ENCODE results near the gene KCNIP1.

Gene KCNIP1

DNA sequence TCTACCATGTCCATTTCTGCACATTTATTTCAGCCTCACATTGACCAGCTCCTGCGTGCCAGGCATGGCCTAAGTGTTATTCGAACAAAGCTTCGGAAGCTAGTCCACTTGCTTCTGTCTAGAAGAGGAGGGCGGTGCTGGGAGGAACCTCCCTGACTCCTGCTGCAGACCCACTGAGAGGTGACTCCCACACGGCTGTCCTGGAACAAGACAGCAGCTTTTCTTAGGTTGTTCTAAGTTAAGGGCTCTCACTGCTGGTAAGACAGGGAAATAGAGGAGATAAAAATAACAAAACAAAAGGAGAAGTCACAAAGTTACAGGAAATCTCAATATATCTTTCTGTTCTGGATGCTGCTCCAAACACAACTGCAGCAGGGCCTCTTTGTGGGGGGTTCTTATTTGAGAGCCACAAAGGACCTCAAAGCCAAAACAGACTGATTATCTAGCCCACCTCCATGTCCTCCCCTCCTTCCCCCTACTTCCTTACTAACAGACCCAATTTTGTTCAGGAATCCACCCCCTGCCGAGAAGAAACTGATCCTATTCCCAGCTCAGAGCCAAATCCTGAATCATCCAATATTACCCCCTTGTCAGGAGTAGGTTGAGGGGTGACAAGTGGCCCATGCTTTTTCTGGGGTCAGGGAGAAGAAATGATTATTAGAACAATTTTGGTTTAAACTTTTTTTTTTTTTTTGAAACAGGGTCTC, 28.4 kb upstream of the KCNIP1 start:
- TF ChIP-seq, protein P1, sequence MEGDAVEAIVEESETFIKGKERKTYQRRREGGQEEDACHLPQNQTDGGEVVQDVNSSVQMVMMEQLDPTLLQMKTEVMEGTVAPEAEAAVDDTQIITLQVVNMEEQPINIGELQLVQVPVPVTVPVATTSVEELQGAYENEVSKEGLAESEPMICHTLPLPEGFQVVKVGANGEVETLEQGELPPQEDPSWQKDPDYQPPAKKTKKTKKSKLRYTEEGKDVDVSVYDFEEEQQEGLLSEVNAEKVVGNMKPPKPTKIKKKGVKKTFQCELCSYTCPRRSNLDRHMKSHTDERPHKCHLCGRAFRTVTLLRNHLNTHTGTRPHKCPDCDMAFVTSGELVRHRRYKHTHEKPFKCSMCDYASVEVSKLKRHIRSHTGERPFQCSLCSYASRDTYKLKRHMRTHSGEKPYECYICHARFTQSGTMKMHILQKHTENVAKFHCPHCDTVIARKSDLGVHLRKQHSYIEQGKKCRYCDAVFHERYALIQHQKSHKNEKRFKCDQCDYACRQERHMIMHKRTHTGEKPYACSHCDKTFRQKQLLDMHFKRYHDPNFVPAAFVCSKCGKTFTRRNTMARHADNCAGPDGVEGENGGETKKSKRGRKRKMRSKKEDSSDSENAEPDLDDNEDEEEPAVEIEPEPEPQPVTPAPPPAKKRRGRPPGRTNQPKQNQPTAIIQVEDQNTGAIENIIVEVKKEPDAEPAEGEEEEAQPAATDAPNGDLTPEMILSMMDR (IDR thresholded peaks at IDR 0.05; ENCODE audit: control extremely low read depth, extremely low read depth, low read depth, missing control alignments): no peak
- CTCF ChIA-PET: interaction anchor here (1.8 kb wide), 1 partner anchor 249 kb away, joined by 4 read pairs; no protein-coding TSS in a partner anchor
- POLR2A ChIA-PET: no interaction called here
- DNase-seq (ENCODE audit: extremely low spot score): no peak

DNA sequence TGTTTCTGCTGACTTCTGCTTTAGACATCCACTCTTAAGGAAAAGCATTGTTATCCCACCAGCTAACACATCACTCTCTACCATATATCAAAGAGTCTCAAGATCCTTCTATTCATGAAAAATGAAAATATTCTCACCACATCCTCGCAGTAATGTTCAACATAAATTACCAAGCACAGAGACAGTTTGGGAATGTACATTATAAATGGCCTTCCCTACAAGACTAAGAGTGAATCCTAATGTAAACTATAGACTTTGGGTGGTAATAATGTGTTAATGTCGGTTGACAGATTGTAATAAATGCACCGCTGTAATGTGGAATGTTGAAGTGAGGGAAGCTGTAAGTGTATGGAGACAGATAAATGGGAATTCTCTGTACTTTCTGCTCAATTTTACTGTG, 27.1 kb upstream of the KCNIP1 start:
- TF ChIP-seq, protein P1 (IDR thresholded peaks at IDR 0.05; ENCODE audit: control extremely low read depth, extremely low read depth, low read depth, missing control alignments): no peak
- no peak for DNase-seq (ENCODE audit: extremely low spot score)
- CTCF ChIA-PET: no interaction called here
- POLR2A ChIA-PET: no interaction called here

DNA sequence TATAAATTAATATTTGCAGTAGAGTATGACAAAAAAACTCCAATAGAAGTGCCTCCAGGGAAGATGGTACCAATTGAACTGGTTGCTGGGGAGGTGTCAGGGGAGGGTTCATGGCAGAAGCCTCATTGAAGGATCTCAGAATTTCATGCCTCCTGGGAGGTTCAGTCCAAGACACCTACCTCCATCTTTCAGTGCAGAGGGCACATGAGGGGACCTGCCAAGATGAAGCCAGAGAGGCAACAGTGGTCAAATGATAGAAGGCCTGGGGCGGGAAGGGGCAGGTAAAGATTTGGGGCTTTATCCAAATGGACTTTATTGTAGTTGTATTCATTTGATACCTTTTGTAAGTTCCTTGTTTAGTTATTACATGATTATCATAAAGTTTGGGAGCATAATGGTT, 25.9 kb upstream of the KCNIP1 start:
- TF ChIP-seq, protein P1 (IDR thresholded peaks at IDR 0.05; ENCODE audit: control extremely low read depth, extremely low read depth, low read depth, missing control alignments): no peak
- DNase-seq (ENCODE audit: extremely low spot score): no peak
- ChIA-PET POLR2A (no interaction called here), CTCF (no interaction called here)

DNA sequence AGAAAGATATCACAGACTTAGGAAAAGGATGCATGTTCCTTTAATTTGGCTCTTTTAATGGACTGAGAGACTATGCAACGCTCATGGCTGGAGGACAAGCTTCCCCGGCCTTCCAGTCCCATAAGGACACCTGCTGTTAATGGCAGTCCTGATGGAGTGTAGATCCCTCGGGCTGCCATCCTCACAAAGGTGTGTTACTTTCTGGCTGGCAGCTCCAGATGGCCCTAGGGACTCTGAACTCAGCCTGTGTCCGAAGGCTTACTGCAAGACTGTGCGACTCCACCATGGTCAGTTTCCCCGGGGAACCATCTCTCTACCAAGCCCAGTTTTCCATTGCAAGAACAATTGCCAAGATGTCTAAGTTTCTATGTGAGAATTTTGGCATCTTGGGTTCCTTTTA, 25.5 kb upstream of the KCNIP1 start:
- POLR2A ChIA-PET: no interaction called here
- no peak for DNase-seq (ENCODE audit: extremely low spot score)
- CTCF ChIA-PET: no interaction called here
- TF ChIP-seq, protein P1 (IDR thresholded peaks at IDR 0.05; ENCODE audit: control extremely low read depth, extremely low read depth, low read depth, missing control alignments): no peak

DNA sequence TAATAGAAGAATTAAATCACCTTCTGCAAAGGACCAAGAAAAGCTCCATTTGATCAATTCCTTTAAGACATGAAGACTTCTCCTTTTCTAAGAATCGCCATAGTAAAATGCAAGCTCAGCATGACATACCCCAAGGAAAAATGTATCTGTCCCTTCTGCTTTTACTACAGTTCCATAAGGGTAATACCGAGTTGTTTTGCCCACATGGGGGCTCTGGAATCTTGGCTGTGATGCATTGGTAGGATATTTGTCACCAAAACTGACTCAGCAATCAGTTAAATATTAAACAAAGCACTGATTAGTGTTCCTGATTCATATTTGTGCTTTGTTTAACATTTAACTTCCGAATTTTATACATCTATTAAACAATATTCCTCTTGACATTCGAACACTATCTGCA, 24.3 kb upstream of the KCNIP1 start:
- DNase-seq (ENCODE audit: extremely low spot score): no peak
- TF ChIP-seq, protein P1 (IDR thresholded peaks at IDR 0.05; ENCODE audit: control extremely low read depth, extremely low read depth, low read depth, missing control alignments): no peak
- ChIA-PET POLR2A (no interaction called here), CTCF (interaction anchor here (0.9 kb wide), 1 partner anchor 20 kb away, joined by 3 read pairs; no protein-coding TSS in a partner anchor)

DNA sequence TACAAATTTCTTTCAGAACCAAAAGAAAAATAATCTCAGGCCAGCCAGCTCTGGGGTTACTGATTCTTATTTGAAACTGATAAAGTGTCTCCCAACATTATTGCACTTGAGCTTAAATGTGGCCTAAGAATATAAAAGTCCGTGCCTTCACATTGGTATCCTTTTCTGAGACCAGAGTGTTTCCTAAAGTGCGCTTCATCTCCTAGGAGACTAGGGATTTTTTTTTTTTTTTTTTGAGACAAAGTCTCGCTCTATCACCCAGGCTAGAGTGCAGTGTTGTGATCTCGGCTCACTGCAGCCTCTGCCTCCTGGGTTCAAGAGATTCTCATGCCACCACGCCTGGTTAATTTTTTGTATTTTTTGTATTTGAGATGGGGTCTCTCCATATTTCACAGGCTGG, 23.6 kb upstream of the KCNIP1 start:
- CTCF ChIA-PET: interaction anchor here (0.9 to 1.5 kb wide), 2 partner anchors 19 kb away, joined by 3 read pairs; no protein-coding TSS in a partner anchor
- DNase-seq (ENCODE audit: extremely low spot score): no peak
- POLR2A ChIA-PET: no interaction called here
- TF ChIP-seq, protein P1 (IDR thresholded peaks at IDR 0.05; ENCODE audit: control extremely low read depth, extremely low read depth, low read depth, missing control alignments): no peak

Data from GM10248 (cell line).